Caco-2 (cell line): ENCODE data around the gene PDE7B. TPM values are rescaled to one million over a fixed set of nuclear protein-coding genes. Genes with fewer than 3 reads are reported as not detected.

Source experiments
- BruUV-seq: library from RNA; stranded (reverse); fragments of 400-500 nt; replicated peaks from 2 replicates; lab custom pipeline; 2021; lab: Mats Ljungman, UMichigan
- CTCF ChIA-PET: fragments of 300-600 bp; sonication (Branson Sonifier 250); formaldehyde crosslinking; loops from one replicate; lab custom pipeline; 2022; ENCODE audit warnings: antibody characterized with exemption; lab: Charles Lee
- POLR2A ChIA-PET: fragments of 300-600 bp; sonication (Branson Sonifier 250); formaldehyde crosslinking; loops from one replicate; lab custom pipeline; 2022; ENCODE audit warnings: antibody characterized with exemption; lab: Charles Lee
- DNase-seq, 2 experiments: peaks; one replicate each; pipeline versions ENCODE4 v3.0.0 to v3.0.0-alpha.2; 2020 to 2022
- H3K27me3 ChIP-seq: replicated peaks from 2 replicates; pipeline ENCODE4 v1.6.0; 2011; ENCODE audit warnings: low read length; ENCODE audit not compliant: control insufficient read depth, insufficient read depth
- H3K36me3 ChIP-seq: 2 replicates; pipeline ENCODE4 v1.5.1; 2011; ENCODE audit warnings: low read length; ENCODE audit not compliant: control insufficient read depth, insufficient read depth
- H3K4me1 ChIP-seq: fragments of 250-450 bp; sonication (Bioruptor Pico); 2 replicates; pipeline ENCODE4 v1.5.1; 2020; ENCODE audit warnings: mild to moderate bottlenecking
- H3K4me3 ChIP-seq: 2 replicates; pipeline ENCODE4 v1.5.1; 2011; ENCODE audit warnings: low read depth, mild to moderate bottlenecking, control low read depth, low read length
- H3K9me3 ChIP-seq: fragments of 250-450 bp; sonication (Bioruptor Pico); 2 replicates; pipeline ENCODE4 v1.5.1; 2020; ENCODE audit warnings: mild to moderate bottlenecking, moderate library complexity
- H3K27ac Mint-ChIP-seq: one replicate; pipeline ENCODE4 v1.8.0; 2022; ENCODE audit warnings: mixed read lengths; ENCODE audit not compliant: unreplicated experiment
- H3K27me3 Mint-ChIP-seq: one replicate; pipeline ENCODE4 v1.8.0; 2022; ENCODE audit warnings: mixed read lengths; ENCODE audit not compliant: insufficient read depth, unreplicated experiment
- H3K36me3 Mint-ChIP-seq: one replicate; pipeline ENCODE4 v1.8.0; 2022; ENCODE audit warnings: mild to moderate bottlenecking, mixed read lengths; ENCODE audit not compliant: insufficient read depth, unreplicated experiment
- H3K4me1 Mint-ChIP-seq: one replicate; pipeline ENCODE4 v1.8.0; 2022; ENCODE audit warnings: low read depth, mixed read lengths; ENCODE audit not compliant: unreplicated experiment
- H3K4me3 Mint-ChIP-seq: one replicate; pipeline ENCODE4 v1.8.0; 2022; ENCODE audit warnings: mild to moderate bottlenecking, moderate library complexity, mixed read lengths; ENCODE audit not compliant: unreplicated experiment
- H3K9me3 Mint-ChIP-seq: one replicate; pipeline ENCODE4 v1.8.0; 2022; ENCODE audit warnings: mixed read lengths; ENCODE audit not compliant: unreplicated experiment
- intact Hi-C: fragments of 100-400 bp; cut with micrococcal nuclease; formaldehyde crosslinking; loops from one replicate; pipeline ENCODE4 v1.10.0; 2022; ENCODE audit not compliant: unreplicated experiment
- total RNA-seq: library from RNA; stranded (reverse); gene quantifications from 2 replicates; pipeline ENCODE4 v1.2.3, GENCODE V29; 2022
- TF ChIP-seq, protein P1 (sequence below), 2 experiments: fragments of 200-600 bp in 1 of 2; IDR thresholded peaks; 1 replicate in 1 of 2; 2 replicates in 1 of 2; pipeline versions ENCODE4 v1.5.1 to v1.8.0; 2011 to 2022; ENCODE audit warnings: antibody characterized with exemption in 1 of 2, control low read depth in 1 of 2, inconsistent platforms in 1 of 2, low read depth in 1 of 2, low read length in 1 of 2, mild to moderate bottlenecking in 1 of 2, moderate library complexity in 1 of 2; ENCODE audit not compliant: insufficient read depth in 1 of 2, severe bottlenecking in 1 of 2, unreplicated experiment in 1 of 2

Gene PDE7B
- total RNA-seq, 1 experiment from 2014 or later = not detected

GRCh38 chr6:135992739-135993138 lies 141.2 kb downstream of the PDE7B start:
- H3K9me3 ChIP-seq = no peaks in the 10 kb centered on the region
- H3K36me3 ChIP-seq = no peaks in the 10 kb centered on the region
- Mint-ChIP-seq H3K27ac (no peak overlapping the region), H3K4me1 (no peaks in the 10 kb centered on the region), H3K36me3 (no peaks in the 10 kb centered on the region), H3K4me3 (no peak overlapping the region), H3K27me3 (peaks cover 8% of the 10 kb centered on the region), H3K9me3 (no peaks in the 10 kb centered on the region)
- H3K4me1 ChIP-seq = no peaks in the 10 kb centered on the region
- ChIA-PET CTCF (no interaction called here), POLR2A (no interaction called here)
- TF ChIP-seq, protein P1, sequence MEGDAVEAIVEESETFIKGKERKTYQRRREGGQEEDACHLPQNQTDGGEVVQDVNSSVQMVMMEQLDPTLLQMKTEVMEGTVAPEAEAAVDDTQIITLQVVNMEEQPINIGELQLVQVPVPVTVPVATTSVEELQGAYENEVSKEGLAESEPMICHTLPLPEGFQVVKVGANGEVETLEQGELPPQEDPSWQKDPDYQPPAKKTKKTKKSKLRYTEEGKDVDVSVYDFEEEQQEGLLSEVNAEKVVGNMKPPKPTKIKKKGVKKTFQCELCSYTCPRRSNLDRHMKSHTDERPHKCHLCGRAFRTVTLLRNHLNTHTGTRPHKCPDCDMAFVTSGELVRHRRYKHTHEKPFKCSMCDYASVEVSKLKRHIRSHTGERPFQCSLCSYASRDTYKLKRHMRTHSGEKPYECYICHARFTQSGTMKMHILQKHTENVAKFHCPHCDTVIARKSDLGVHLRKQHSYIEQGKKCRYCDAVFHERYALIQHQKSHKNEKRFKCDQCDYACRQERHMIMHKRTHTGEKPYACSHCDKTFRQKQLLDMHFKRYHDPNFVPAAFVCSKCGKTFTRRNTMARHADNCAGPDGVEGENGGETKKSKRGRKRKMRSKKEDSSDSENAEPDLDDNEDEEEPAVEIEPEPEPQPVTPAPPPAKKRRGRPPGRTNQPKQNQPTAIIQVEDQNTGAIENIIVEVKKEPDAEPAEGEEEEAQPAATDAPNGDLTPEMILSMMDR (IDR thresholded peaks at IDR 0.05; ENCODE audit: insufficient read depth in 1 of 2, low read depth in 1 of 2, low read length in 1 of 2, severe bottlenecking in 1 of 2, unreplicated experiment in 1 of 2) = no peak
- DNase-seq = no peak
- H3K27me3 ChIP-seq = no peaks in the 10 kb centered on the region
- BruUV-seq = no TSS peak
- H3K4me3 ChIP-seq = no peak overlapping the region
- intact Hi-C loops = no loop called here

DNA sequence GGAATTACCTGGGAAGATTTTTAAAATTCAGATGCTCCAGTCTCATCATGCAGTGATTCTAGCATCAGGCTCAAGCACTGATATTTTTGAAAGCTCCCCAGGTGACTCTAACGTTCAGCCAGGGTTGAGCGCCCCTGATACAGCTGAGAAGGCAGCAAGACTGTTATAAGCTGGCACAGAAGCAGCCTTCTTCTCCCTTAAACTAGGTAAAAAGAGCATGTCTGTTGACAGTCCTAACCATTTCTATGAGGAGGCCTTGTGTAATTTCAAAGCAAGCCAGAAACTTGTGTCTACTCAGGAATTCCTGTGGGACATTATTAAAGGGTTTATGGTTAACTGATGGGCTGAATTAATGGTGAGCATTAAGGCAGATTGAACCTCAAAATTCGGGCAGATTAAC lies 141.9 kb downstream of the PDE7B start:
- BruUV-seq = no TSS peak
- ChIA-PET CTCF (no interaction called here), POLR2A (no interaction called here)
- Histone ChIP-seq H3K36me3 (no peaks in the 10 kb centered on the region), H3K4me3 (no peak overlapping the region), H3K9me3 (no peaks in the 10 kb centered on the region), H3K27me3 (no peaks in the 10 kb centered on the region), H3K4me1 (no peaks in the 10 kb centered on the region)
- Mint-ChIP-seq H3K9me3 (no peaks in the 10 kb centered on the region), H3K27ac (no peak overlapping the region), H3K27me3 (peaks cover 2% of the 10 kb centered on the region), H3K4me1 (no peaks in the 10 kb centered on the region), H3K36me3 (no peaks in the 10 kb centered on the region), H3K4me3 (no peak overlapping the region)
- TF ChIP-seq, protein P1 (IDR thresholded peaks at IDR 0.05; ENCODE audit: insufficient read depth in 1 of 2, low read depth in 1 of 2, low read length in 1 of 2, severe bottlenecking in 1 of 2, unreplicated experiment in 1 of 2) = no peak
- no peak for DNase-seq
- intact Hi-C loops = no loop called here

- Mint-ChIP-seq H3K27me3 (no peaks in the 10 kb centered on the region), H3K4me1 (no peaks in the 10 kb centered on the region), H3K27ac (no peak overlapping the region), H3K9me3 (peaks cover 9% of the 10 kb centered on the region), H3K36me3 (no peaks in the 10 kb centered on the region), H3K4me3 (no peak overlapping the region)
- H3K36me3 ChIP-seq = no peaks in the 10 kb centered on the region
- no peaks in the 10 kb centered on the region for H3K27me3 ChIP-seq
- H3K4me1 ChIP-seq = no peaks in the 10 kb centered on the region
- H3K4me3 ChIP-seq = no peak overlapping the region
- intact Hi-C loops = no loop called here
- ChIA-PET POLR2A (no interaction called here), CTCF (no interaction called here)
- no TSS peak for BruUV-seq
- H3K9me3 ChIP-seq = no peaks in the 10 kb centered on the region; the same call in 1 of the 2 replicates
- DNase-seq = no peak
- TF ChIP-seq, protein P1 (IDR thresholded peaks at IDR 0.05; ENCODE audit: insufficient read depth in 1 of 2, low read depth in 1 of 2, low read length in 1 of 2, severe bottlenecking in 1 of 2, unreplicated experiment in 1 of 2) = no peak
These were observed 143.5 kb downstream of the PDE7B start for GRCh38 chr6:135994857-135995544.
